ENCODE measurements around the gene CPED1. TPM values are rescaled to one million over a fixed set of nuclear protein-coding genes. Genes with fewer than 3 reads are reported as not detected.

The CPED1 gene
- total RNA-seq, 1 experiment from 2014 or later, result 0.39 TPM

GRCh38 chr7:121077165-121077630 lies 88.7 kb downstream of the CPED1 start:
- no peak for TF ChIP-seq SIN3A (IDR thresholded peaks at IDR 0.05; ENCODE audit: borderline replicate concordance, insufficient read depth, low read depth, low read length)
- TF ChIP-seq, protein P1, sequence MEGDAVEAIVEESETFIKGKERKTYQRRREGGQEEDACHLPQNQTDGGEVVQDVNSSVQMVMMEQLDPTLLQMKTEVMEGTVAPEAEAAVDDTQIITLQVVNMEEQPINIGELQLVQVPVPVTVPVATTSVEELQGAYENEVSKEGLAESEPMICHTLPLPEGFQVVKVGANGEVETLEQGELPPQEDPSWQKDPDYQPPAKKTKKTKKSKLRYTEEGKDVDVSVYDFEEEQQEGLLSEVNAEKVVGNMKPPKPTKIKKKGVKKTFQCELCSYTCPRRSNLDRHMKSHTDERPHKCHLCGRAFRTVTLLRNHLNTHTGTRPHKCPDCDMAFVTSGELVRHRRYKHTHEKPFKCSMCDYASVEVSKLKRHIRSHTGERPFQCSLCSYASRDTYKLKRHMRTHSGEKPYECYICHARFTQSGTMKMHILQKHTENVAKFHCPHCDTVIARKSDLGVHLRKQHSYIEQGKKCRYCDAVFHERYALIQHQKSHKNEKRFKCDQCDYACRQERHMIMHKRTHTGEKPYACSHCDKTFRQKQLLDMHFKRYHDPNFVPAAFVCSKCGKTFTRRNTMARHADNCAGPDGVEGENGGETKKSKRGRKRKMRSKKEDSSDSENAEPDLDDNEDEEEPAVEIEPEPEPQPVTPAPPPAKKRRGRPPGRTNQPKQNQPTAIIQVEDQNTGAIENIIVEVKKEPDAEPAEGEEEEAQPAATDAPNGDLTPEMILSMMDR (IDR thresholded peaks at IDR 0.05), result no peak
- TF ChIP-seq POLR2AphosphoS5 (IDR thresholded peaks at IDR 0.05; ENCODE audit: low read depth, low read length), result no peak
- TF ChIP-seq TCF7L2 (IDR thresholded peaks at IDR 0.05; ENCODE audit: low read depth, low read length), result no peak
- TF ChIP-seq, protein P2, sequence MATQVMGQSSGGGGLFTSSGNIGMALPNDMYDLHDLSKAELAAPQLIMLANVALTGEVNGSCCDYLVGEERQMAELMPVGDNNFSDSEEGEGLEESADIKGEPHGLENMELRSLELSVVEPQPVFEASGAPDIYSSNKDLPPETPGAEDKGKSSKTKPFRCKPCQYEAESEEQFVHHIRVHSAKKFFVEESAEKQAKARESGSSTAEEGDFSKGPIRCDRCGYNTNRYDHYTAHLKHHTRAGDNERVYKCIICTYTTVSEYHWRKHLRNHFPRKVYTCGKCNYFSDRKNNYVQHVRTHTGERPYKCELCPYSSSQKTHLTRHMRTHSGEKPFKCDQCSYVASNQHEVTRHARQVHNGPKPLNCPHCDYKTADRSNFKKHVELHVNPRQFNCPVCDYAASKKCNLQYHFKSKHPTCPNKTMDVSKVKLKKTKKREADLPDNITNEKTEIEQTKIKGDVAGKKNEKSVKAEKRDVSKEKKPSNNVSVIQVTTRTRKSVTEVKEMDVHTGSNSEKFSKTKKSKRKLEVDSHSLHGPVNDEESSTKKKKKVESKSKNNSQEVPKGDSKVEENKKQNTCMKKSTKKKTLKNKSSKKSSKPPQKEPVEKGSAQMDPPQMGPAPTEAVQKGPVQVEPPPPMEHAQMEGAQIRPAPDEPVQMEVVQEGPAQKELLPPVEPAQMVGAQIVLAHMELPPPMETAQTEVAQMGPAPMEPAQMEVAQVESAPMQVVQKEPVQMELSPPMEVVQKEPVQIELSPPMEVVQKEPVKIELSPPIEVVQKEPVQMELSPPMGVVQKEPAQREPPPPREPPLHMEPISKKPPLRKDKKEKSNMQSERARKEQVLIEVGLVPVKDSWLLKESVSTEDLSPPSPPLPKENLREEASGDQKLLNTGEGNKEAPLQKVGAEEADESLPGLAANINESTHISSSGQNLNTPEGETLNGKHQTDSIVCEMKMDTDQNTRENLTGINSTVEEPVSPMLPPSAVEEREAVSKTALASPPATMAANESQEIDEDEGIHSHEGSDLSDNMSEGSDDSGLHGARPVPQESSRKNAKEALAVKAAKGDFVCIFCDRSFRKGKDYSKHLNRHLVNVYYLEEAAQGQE (IDR thresholded peaks at IDR 0.05; ENCODE audit: insufficient read depth in 1 of 2, low read depth in 2 of 2, low read length in 1 of 2), result no peak
- intact Hi-C loops (cut with micrococcal nuclease; ENCODE audit: unreplicated experiment) (no loop called here), in situ Hi-C loops (cut with HindIII; ENCODE audit: low pct_unique_long_range_greater_than_20kb, low sequenced_read_pairs) (no loop called here)

DNA sequence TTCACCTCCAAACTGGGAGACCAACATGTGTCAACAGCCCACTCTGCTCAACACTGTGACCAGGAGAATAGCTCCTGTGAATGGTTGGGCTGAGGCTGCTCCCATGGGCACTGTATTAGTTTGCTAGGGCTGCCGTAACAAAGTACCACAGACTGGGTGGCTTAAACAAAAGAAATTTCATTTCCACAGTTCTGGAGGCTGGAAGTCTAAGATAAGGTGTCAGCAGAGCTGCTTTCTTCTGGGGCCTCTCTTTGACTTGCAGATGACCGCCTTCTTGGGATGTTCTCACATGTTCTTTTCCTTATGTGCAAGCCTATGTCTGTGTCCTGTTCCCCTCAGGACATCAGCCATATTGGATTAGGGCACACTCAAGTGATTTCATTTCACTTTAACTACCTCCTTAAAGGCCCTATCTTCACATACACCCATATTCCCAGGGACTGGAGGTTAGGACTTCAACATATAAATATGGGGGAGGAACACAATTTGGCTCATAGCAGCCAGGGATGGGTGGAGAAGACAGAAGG lies 90.3 kb downstream of the CPED1 start:
- in situ Hi-C loops (cut with HindIII; ENCODE audit: low pct_unique_long_range_greater_than_20kb, low sequenced_read_pairs) (no loop called here), intact Hi-C loops (cut with micrococcal nuclease; ENCODE audit: unreplicated experiment) (no loop called here)
- ChIA-PET CTCF (no interaction called here), POLR2A (no interaction called here)
- no peak overlapping the region for H3K4me3 ChIP-seq (ENCODE audit: low read depth in 2 of 2, low read length in 2 of 2)
- no peaks in the 10 kb centered on the region for H3K36me3 ChIP-seq (ENCODE audit: control insufficient read depth, insufficient read depth, low read length)
- H3K27me3 ChIP-seq (ENCODE audit: control insufficient read depth, insufficient read depth, low read length), result 0 out of 2 replicates have a peak, but pooled peaks cover 2% of the 10 kb centered on the region
- DNase-seq (ENCODE audit: low read depth, low spot score) (no peak), ATAC-seq (no peak)
- no TSS peak for BruUV-seq (replicated peaks)
- no peaks in the 10 kb centered on the region for H3K4me1 ChIP-seq (ENCODE audit: control insufficient read depth, insufficient read depth, low read length)
- H3K9me3 ChIP-seq (ENCODE audit: control insufficient read depth, insufficient read depth, low read depth, low read length), result no peaks in the 10 kb centered on the region
- H3K27ac ChIP-seq (ENCODE audit: low read length), result no peak overlapping the region
- TF ChIP-seq, protein P1 (IDR thresholded peaks at IDR 0.05), result no peak
- TF ChIP-seq SIN3A (IDR thresholded peaks at IDR 0.05; ENCODE audit: borderline replicate concordance, insufficient read depth, low read depth, low read length), result no peak
- no peak for TF ChIP-seq TCF7L2 (IDR thresholded peaks at IDR 0.05; ENCODE audit: low read depth, low read length)
- TF ChIP-seq, protein P2 (IDR thresholded peaks at IDR 0.05; ENCODE audit: insufficient read depth in 1 of 2, low read depth in 2 of 2, low read length in 1 of 2), result no peak
- TF ChIP-seq POLR2AphosphoS5 (IDR thresholded peaks at IDR 0.05; ENCODE audit: low read depth, low read length), result no peak

More at GRCh38 chr7:121077165-121077630, 88.7 kb downstream of the CPED1 start:
- BruUV-seq (replicated peaks), result no TSS peak
- H3K36me3 ChIP-seq (ENCODE audit: control insufficient read depth, insufficient read depth, low read length), result no peaks in the 10 kb centered on the region
- H3K9me3 ChIP-seq (ENCODE audit: control insufficient read depth, insufficient read depth, low read depth, low read length), result no peaks in the 10 kb centered on the region
- no peak for DNase-seq (ENCODE audit: low read depth, low spot score)
- H3K4me1 ChIP-seq (ENCODE audit: control insufficient read depth, insufficient read depth, low read length), result no peaks in the 10 kb centered on the region
- ChIA-PET POLR2A (no interaction called here), CTCF (no interaction called here)
- 0 out of 2 replicates have a peak, but pooled peaks cover 2% of the 10 kb centered on the region for H3K27me3 ChIP-seq (ENCODE audit: control insufficient read depth, insufficient read depth, low read length)
- H3K27ac ChIP-seq (ENCODE audit: low read length), result no peak overlapping the region
- no peak for ATAC-seq
- no peak overlapping the region for H3K4me3 ChIP-seq (ENCODE audit: low read depth in 2 of 2, low read length in 2 of 2)
